Endothelial cell of umbilical vein (primary cell): ENCODE measurements around the gene SPTSSA. TPM values are rescaled to one million over a fixed set of nuclear protein-coding genes. Genes with fewer than 3 reads are reported as not detected.

Source experiments
- BruUV-seq: library from RNA; stranded (reverse); fragments of 400-500 nt; replicated peaks from 2 replicates; lab custom pipeline; 2021; lab: Mats Ljungman, UMichigan
- CTCF ChIA-PET: fragments of 300-600, 350-600 bp; sonication (Branson Sonifier 250); formaldehyde crosslinking; loops from one replicate; lab custom pipeline; 2021; ENCODE audit warnings: antibody characterized with exemption, inconsistent platforms; lab: Charles Lee
- POLR2A ChIA-PET: fragments of 300-600, 350-600 bp; sonication (Branson Sonifier 250); formaldehyde crosslinking; loops from one replicate; lab custom pipeline; 2021; ENCODE audit warnings: antibody characterized with exemption, inconsistent platforms; lab: Charles Lee
- DNase-seq: peaks from one replicate; pipeline ENCODE4 v3.0.0-alpha.2; 2011; ENCODE audit warnings: low read depth, low spot score
- FAIRE-seq: peaks from 2 replicates; lab custom pipeline; 2011; peaks lifted over from hg19 to GRCh38; lab: Jason Lieb, UNC
- H2AFZ ChIP-seq: 2 replicates; pipeline ENCODE4 v1.6.0; 2012; ENCODE audit warnings: low read depth, low read length, control low read depth, inconsistent platforms
- H3K27ac ChIP-seq: 2 replicates; pipeline ENCODE4 v1.5.1; 2011; ENCODE audit warnings: low read depth, mild to moderate bottlenecking, control low read depth, low read length, moderate library complexity; ENCODE audit not compliant: insufficient read depth
- H3K27me3 ChIP-seq, 2 experiments: 2 replicates each; pipeline versions ENCODE4 v1.6.0 to v1.6.1; 2011; ENCODE audit warnings: low read length in 2 of 2, mixed read lengths in 1 of 2; ENCODE audit not compliant: control insufficient read depth in 2 of 2, insufficient read depth in 2 of 2
- H3K36me3 ChIP-seq, 2 experiments: 2 replicates in 1 of 2; 3 replicates in 1 of 2; pipeline ENCODE4 v1.5.1; 2011; ENCODE audit warnings: low read length in 2 of 2, mild to moderate bottlenecking in 1 of 2, moderate library complexity in 1 of 2; ENCODE audit not compliant: control insufficient read depth in 2 of 2, insufficient read depth in 2 of 2; ENCODE audit errors: extremely low read depth in 1 of 2
- H3K4me1 ChIP-seq: 3 replicates; pipeline ENCODE4 v1.5.1; 2011; ENCODE audit warnings: mild to moderate bottlenecking, low read length; ENCODE audit not compliant: control insufficient read depth, insufficient read depth; ENCODE audit errors: extremely low read depth
- H3K4me2 ChIP-seq: 2 replicates; pipeline ENCODE4 v1.6.1; 2011; ENCODE audit warnings: low read length, control low read depth, mixed read lengths; ENCODE audit not compliant: insufficient read depth
- H3K4me3 ChIP-seq, 3 experiments: fragments of 200-600 bp in 1 of 3; sonication (generic), shearing (Covaris generic) in 1 of 3; replicated peaks in 1 of 3; 2 replicates each; pipeline ENCODE4 v1.5.1; 2011 to 2016; ENCODE audit warnings: control low read depth in 3 of 3, low read length in 3 of 3, mild to moderate bottlenecking in 2 of 3, inconsistent platforms in 1 of 3, low read depth in 1 of 3, moderate library complexity in 1 of 3; ENCODE audit not compliant: insufficient read depth in 1 of 3
- H3K79me2 ChIP-seq: 2 replicates; pipeline ENCODE4 v1.6.0; 2012; ENCODE audit warnings: low read length, inconsistent platforms; ENCODE audit not compliant: control insufficient read depth, insufficient read depth
- H3K9ac ChIP-seq: replicated peaks from 2 replicates; pipeline ENCODE3; 2011; ENCODE audit warnings: low read length, control low read depth; ENCODE audit not compliant: insufficient read depth; ENCODE audit errors: extremely low read depth
- H3K9me1 ChIP-seq: replicated peaks from 3 replicates; pipeline ENCODE4 v1.6.0; 2011; ENCODE audit warnings: mild to moderate bottlenecking, low read length; ENCODE audit not compliant: control insufficient read depth, insufficient read depth; ENCODE audit errors: extremely low read depth
- H3K9me3 ChIP-seq: replicated peaks from 2 replicates; pipeline ENCODE4 v1.5.1; 2012; ENCODE audit warnings: low read length, inconsistent platforms; ENCODE audit not compliant: control insufficient read depth, insufficient read depth
- H4K20me1 ChIP-seq: replicated peaks from 2 replicates; pipeline ENCODE3; 2011; ENCODE audit warnings: mild to moderate bottlenecking, low read length; ENCODE audit not compliant: control insufficient read depth, insufficient read depth; ENCODE audit errors: extremely low read depth
- EZH2 ChIP-seq: IDR thresholded peaks from 2 replicates; pipeline ENCODE4 v1.6.1; 2012; ENCODE audit warnings: borderline replicate concordance, low read depth, mild to moderate bottlenecking, moderate library complexity, low read length, inconsistent platforms; ENCODE audit not compliant: severe bottlenecking
- FOS ChIP-seq: IDR thresholded peaks from 2 replicates; pipeline ENCODE4 v1.6.1; 2011; ENCODE audit warnings: mild to moderate bottlenecking, low read length, moderate library complexity, borderline replicate concordance; ENCODE audit not compliant: insufficient read depth
- GATA2 ChIP-seq: IDR thresholded peaks from 2 replicates; pipeline ENCODE4 v1.7.0; 2011; ENCODE audit warnings: low read depth, mild to moderate bottlenecking, moderate library complexity, mixed read lengths, low read length; ENCODE audit not compliant: insufficient read length, insufficient read depth
- JUN ChIP-seq: IDR thresholded peaks from 2 replicates; pipeline ENCODE4 v1.6.1; 2011; ENCODE audit warnings: borderline replicate concordance, low read depth; ENCODE audit not compliant: insufficient read length, insufficient read depth
- MYC ChIP-seq: IDR thresholded peaks from one replicate; pipeline ENCODE4 v1.6.1; 2011; ENCODE audit warnings: mild to moderate bottlenecking, low read depth, low read length
- POLR2A ChIP-seq: IDR thresholded peaks from 2 replicates; pipeline ENCODE4 v1.6.1; 2012; ENCODE audit warnings: low read depth, mild to moderate bottlenecking, control low read depth, low read length
- POLR2AphosphoS5 ChIP-seq: IDR thresholded peaks from 2 replicates; pipeline ENCODE4 v1.6.1; 2012; ENCODE audit warnings: low read depth, mild to moderate bottlenecking, control low read depth, low read length, moderate library complexity; ENCODE audit not compliant: insufficient read depth
- dilution Hi-C: fragments of 300-500 bp; cut with MboI; formaldehyde crosslinking; loops from one replicate; pipeline ENCODE4 v1.15.0; 2019; ENCODE audit warnings: low sequenced_read_pairs; ENCODE audit not compliant: extremely low pct_ligation_motif_present
- intact Hi-C: fragments of 100-400 bp; cut with micrococcal nuclease; formaldehyde crosslinking; loops from one replicate; pipeline ENCODE4 v1.10.0; 2022
- polyA plus RNA-seq, 4 experiments: library from polyadenylated mRNA; depleted of rRNA in 3 of 4; stranded (reverse) in 3 of 4; unstranded in 1 of 4; fragments of >200 nt; gene quantifications; 2 replicates each; pipeline versions ENCODE4 v1.2.1 to v1.2.3, GENCODE V29; 2011 to 2012; ENCODE audit warnings: missing spikeins in 1 of 4
- total RNA-seq: library from RNA; stranded (reverse); gene quantifications from 2 replicates; pipeline ENCODE4 v1.2.3, GENCODE V29; 2021
- TF ChIP-seq, protein P1 (sequence below), 2 donors: IDR thresholded peaks; 1 replicate in 1 of 2; 2 replicates in 1 of 2; pipeline ENCODE4 v1.5.1; 2011; ENCODE audit warnings: low read length in 2 of 2, mild to moderate bottlenecking in 2 of 2, moderate library complexity in 2 of 2, control low read depth in 1 of 2, inconsistent platforms in 1 of 2, low read depth in 1 of 2; ENCODE audit not compliant: insufficient read depth in 1 of 2; ENCODE audit errors: extremely low read depth in 1 of 2
- TF ChIP-seq, protein P2 (sequence below): IDR thresholded peaks from 2 replicates; pipeline ENCODE4 v1.6.1; 2011; ENCODE audit not compliant: insufficient read depth, insufficient read length

SPTSSA gene
- total and polyA plus RNA-seq, 2 donors (not counting 3 experiments of a cell fraction or from before 2014, with no cell fraction given), result 21.3 to 24.3 TPM

DNA sequence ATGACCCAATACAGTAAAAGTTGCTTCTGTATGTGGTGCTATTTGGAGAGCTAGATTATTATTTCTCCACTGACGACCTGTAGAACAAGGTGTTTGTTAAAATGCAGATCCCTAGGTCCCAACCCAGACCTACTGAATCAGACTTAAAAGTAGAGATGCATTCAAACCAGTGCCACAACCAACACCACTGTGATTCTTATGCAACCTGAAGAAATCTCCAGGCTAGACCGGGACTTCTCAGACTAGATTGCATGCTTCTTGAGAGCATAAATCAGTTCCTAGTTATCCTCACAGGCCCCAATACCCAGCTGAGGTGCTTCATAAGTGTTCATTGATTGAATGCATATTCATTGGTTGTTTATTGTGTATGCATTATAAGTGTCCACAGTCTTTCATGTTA lies 78.2 kb downstream of the SPTSSA start:
- BruUV-seq, result no TSS peak

More for the DNA sequence above, 78.2 kb downstream of the SPTSSA start:
- no peaks in the 10 kb centered on the region for H4K20me1 ChIP-seq
- TF ChIP-seq, protein P1, sequence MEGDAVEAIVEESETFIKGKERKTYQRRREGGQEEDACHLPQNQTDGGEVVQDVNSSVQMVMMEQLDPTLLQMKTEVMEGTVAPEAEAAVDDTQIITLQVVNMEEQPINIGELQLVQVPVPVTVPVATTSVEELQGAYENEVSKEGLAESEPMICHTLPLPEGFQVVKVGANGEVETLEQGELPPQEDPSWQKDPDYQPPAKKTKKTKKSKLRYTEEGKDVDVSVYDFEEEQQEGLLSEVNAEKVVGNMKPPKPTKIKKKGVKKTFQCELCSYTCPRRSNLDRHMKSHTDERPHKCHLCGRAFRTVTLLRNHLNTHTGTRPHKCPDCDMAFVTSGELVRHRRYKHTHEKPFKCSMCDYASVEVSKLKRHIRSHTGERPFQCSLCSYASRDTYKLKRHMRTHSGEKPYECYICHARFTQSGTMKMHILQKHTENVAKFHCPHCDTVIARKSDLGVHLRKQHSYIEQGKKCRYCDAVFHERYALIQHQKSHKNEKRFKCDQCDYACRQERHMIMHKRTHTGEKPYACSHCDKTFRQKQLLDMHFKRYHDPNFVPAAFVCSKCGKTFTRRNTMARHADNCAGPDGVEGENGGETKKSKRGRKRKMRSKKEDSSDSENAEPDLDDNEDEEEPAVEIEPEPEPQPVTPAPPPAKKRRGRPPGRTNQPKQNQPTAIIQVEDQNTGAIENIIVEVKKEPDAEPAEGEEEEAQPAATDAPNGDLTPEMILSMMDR (IDR thresholded peaks at IDR 0.05; ENCODE audit: extremely low read depth in 1 of 2, insufficient read depth in 1 of 2, low read depth in 1 of 2, low read length in 2 of 2), result no peak
- TF ChIP-seq FOS, result no peak
- TF ChIP-seq POLR2A, result no peak
- TF ChIP-seq GATA2, result no peak
- TF ChIP-seq EZH2, result no peak
- TF ChIP-seq POLR2AphosphoS5, result no peak
- no peak for TF ChIP-seq JUN
- TF ChIP-seq MYC, result no peak
- TF ChIP-seq, protein P2, sequence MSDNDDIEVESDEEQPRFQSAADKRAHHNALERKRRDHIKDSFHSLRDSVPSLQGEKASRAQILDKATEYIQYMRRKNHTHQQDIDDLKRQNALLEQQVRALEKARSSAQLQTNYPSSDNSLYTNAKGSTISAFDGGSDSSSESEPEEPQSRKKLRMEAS, result no peak
- CTCF ChIA-PET, result no interaction called here
- H3K27me3 ChIP-seq, result peaks cover 0 to 4% of the 10 kb centered on the region in 2 experiments
- no peak for FAIRE-seq
- H3K4me2 ChIP-seq, result no peak overlapping the region
- H3K27ac ChIP-seq, result no peak overlapping the region
- H3K9me1 ChIP-seq, result no peaks in the 10 kb centered on the region
- no peak overlapping the region for H3K4me3 ChIP-seq
- no peaks in the 10 kb centered on the region for H3K9me3 ChIP-seq
- POLR2A ChIA-PET, result no interaction called here
- no peak overlapping the region for H3K9ac ChIP-seq
- no peak overlapping the region for H2AFZ ChIP-seq
- intact Hi-C loops, result no loop called here
- dilution Hi-C loops, result no loop called here
- no peaks in the 10 kb centered on the region for H3K4me1 ChIP-seq
- no peaks in the 10 kb centered on the region for H3K36me3 ChIP-seq
- no peak for DNase-seq
- H3K79me2 ChIP-seq, result no peaks in the 10 kb centered on the region

Other genes starting within 250 kb of the SPTSSA start
- 22.2 and 24.3 TPM in 2 replicates for gene EAPP, start 77.5 kb upstream of the SPTSSA start, total RNA-seq
- gene EAPP, start 77.5 kb upstream of the SPTSSA start, polyA plus RNA-seq, result 14.1 and 16.6 TPM in 2 replicates
- gene SNX6, start 167.9 kb upstream of the SPTSSA start, total RNA-seq, result 91.6 and 95.1 TPM in 2 replicates
- 69.3 and 120 TPM in 2 replicates for gene SNX6, start 167.9 kb upstream of the SPTSSA start, polyA plus RNA-seq